ENCODE data around the gene STX5. TPM values are rescaled to one million over a fixed set of nuclear protein-coding genes. Genes with fewer than 3 reads are reported as not detected.

The STX5 gene
- total and polyA plus RNA-seq, 9 of the 15 experiments (the other 6 are each of a cell fraction or from before 2014, with no cell fraction given), result 2.8 to 28.6 (median 23.7) TPM

DNA sequence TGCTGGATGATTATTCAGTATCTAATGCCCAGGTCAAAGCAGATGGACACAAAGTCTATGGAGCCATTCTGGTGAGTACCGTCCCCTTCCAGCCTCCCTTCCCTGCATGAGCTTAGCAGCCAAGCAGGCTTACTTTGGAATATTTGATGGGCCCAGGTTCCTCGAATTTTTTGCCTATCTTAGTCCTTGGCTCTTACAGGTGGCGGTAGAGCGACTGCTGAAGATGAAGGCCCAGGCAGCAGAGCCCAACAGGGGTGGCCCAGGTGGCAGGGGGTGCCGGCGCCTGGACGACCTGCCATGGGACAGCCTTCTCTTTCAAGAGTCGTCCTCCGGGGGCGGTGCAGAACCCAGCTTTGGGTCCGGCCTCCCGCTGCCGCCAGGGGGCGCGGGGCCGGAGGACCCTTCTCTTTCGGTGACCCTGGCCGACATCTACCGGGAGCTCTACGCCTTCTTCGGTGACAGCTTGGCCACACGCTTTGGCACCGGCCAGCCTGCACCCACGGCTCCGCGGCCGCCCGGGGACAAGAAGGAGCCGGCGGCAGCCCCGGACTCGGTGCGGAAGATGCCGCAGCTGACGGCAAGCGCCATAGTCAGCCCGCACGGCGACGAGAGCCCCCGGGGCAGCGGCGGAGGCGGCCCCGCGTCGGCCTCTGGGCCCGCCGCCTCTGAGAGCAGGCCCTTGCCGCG is 45.4 kb downstream of the STX5 start (continued):
- TF ChIP-seq, protein P1, sequence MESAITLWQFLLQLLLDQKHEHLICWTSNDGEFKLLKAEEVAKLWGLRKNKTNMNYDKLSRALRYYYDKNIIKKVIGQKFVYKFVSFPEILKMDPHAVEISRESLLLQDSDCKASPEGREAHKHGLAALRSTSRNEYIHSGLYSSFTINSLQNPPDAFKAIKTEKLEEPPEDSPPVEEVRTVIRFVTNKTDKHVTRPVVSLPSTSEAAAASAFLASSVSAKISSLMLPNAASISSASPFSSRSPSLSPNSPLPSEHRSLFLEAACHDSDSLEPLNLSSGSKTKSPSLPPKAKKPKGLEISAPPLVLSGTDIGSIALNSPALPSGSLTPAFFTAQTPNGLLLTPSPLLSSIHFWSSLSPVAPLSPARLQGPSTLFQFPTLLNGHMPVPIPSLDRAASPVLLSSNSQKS (CRISPR knock-in tag; IDR thresholded peaks at IDR 0.05), result no peak
- TF ChIP-seq ZNF57 (CRISPR knock-in tag; IDR thresholded peaks at IDR 0.05) (no peak), TFAM (CRISPR knock-in tag; conservative IDR thresholded peaks at IDR 0.05) (no peak), SMARCA5 (IDR thresholded peaks at IDR 0.05) (0 out of 2 replicates have a peak, but pooled peaks have one; percentile 13), KLF16 (IDR thresholded peaks at IDR 0.05) (peak; percentile 64; the same call in 1 of the 2 replicates)

DNA sequence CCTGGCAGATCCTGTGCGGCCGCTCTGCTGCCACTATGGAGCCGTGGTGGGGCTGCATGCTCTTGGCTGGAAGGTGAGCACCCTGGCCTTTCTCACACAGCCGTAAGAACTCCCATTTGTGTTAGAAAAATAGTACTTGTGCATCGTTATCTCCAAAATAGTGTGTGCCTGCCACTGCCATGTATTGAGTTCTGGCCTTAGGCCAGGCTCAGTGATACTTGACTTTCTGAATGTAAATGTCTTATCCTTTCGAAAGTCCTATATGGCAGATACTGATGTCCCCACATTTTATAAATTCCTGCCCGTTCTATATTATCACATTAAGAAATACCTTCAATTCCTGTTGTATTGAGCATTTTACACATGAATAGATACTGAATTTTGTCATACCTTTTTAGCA is 49.1 kb downstream of the STX5 start:
- Histone ChIP-seq H2AFZ (ENCODE audit: low read depth, low read length) (no peak overlapping the region), H3K27me3 (ENCODE audit: control insufficient read depth in 2 of 2, insufficient read depth in 2 of 2, low read length in 2 of 2) (no peaks in the 10 kb centered on the region), H3K9ac (ENCODE audit: insufficient read depth in 1 of 2, low read depth in 2 of 2, low read length in 2 of 2) (peak overlapping the region in 1 of 2 experiments; percentile 48; a peak in 1 of 4 replicates), H4K20me1 (replicated peaks; ENCODE audit: control insufficient read depth, insufficient read depth, low read length) (no peaks in the 10 kb centered on the region), H3K4me3 (no peak overlapping the region), H3K4me1 (replicated peaks in 1 of 2; ENCODE audit: control insufficient read depth in 2 of 2, insufficient read depth in 2 of 2, low read length in 2 of 2) (peaks cover 4 to 15% of the 10 kb centered on the region in 2 experiments; a peak in 4 of 5 replicates), H3K9me3 (replicated peaks; ENCODE audit: control insufficient read depth, insufficient read depth, low read depth, low read length) (no peaks in the 10 kb centered on the region), H3K36me3 (ENCODE audit: control insufficient read depth, insufficient read depth, low read length) (peaks cover 39% of the 10 kb centered on the region; the same call in 1 of the 3 replicates), H3K9me1 (ENCODE audit: control insufficient read depth, insufficient read depth, low read length) (no peaks in the 10 kb centered on the region), H3K27ac (ENCODE audit: extremely low read depth, low read depth, low read length) (no peak overlapping the region), H3K79me2 (ENCODE audit: control insufficient read depth, insufficient read depth, low read length) (peaks cover 14% of the 10 kb centered on the region), H3K4me2 (ENCODE audit: insufficient read depth, low read length) (no peak overlapping the region)
- intact Hi-C loops (cut with micrococcal nuclease) (no loop called here), in situ Hi-C loops (cut with MboI) (no loop called here)
- FAIRE-seq, result no peak
- no peak for ATAC-seq
- ChIA-PET CTCF (ENCODE audit: low intra/inter-chr PET ratio) (no interaction called here), POLR2A (interaction anchor here (0.7 to 0.8 kb wide), 2 partner anchors 11 to 59 kb away, joined by 3 to 4 read pairs; no protein-coding TSS in a partner anchor)
- TF ChIP-seq MCM3 (IDR thresholded peaks at IDR 0.05), result no peak
- TF ChIP-seq NFIC (IDR thresholded peaks at IDR 0.05), result peak; percentile 23; the same call in 1 of the 2 replicates
- TF ChIP-seq NR0B1 (IDR thresholded peaks at IDR 0.05; ENCODE audit: partially characterized antibody), result no peak
- no peak for DNase-seq (ENCODE audit: extremely low read depth in 1 of 4, low spot score in 3 of 4)
- 94% methylated on average over 7 of the region's 7 CpGs for WGBS (ENCODE audit: insufficient coverage, low coverage, missing lambda C conversion rate)
- no TSS peak for BruUV-seq (replicated peaks)

Measured in K562 (cell line).